HepG2 (cell line): ENCODE results near the gene HYCC2.

Source experiments
- CENPX ChIP-seq: sonication (generic); formaldehyde crosslinking; IDR thresholded peaks from 2 replicates; pipeline ENCODE4 v1.9.0; 2021; ENCODE audit warnings: mild to moderate bottlenecking, missing genetic modification reagents, moderate library complexity
- EP300 ChIP-seq, 3 experiments: sonication (generic) in 1 of 3; formaldehyde crosslinking in 1 of 3; IDR thresholded peaks; 2 replicates each; pipeline versions ENCODE4 v1.5.1 to v1.6.1; 2011 to 2020; ENCODE audit warnings: low read depth in 2 of 3, low read length in 2 of 3, borderline replicate concordance in 1 of 3, improper control_type of control experiment in 1 of 3, mild to moderate bottlenecking in 1 of 3, missing genetic modification reagents in 1 of 3, moderate library complexity in 1 of 3
- GATAD2A ChIP-seq: IDR thresholded peaks from 2 replicates; pipeline ENCODE4 v1.6.1; 2016
- MAX ChIP-seq: IDR thresholded peaks from 2 replicates; pipeline ENCODE4 v1.6.1; 2012; ENCODE audit warnings: inconsistent platforms
- MYC ChIP-seq: sonication (generic); formaldehyde crosslinking; IDR thresholded peaks from 2 replicates; pipeline ENCODE4 v1.9.0; 2021; ENCODE audit warnings: missing genetic modification reagents, borderline replicate concordance
- POLR2AphosphoS5 ChIP-seq: IDR thresholded peaks from 2 replicates; pipeline ENCODE4 v1.6.1; 2012; ENCODE audit warnings: low read depth, low read length
- RFX1 ChIP-seq: fragments of 450-650 bp; IDR thresholded peaks from 2 replicates; pipeline ENCODE4 v1.6.1; 2017
- RNF2 ChIP-seq: fragments of 450-650 bp; conservative IDR thresholded peaks from 2 replicates; pipeline ENCODE4 v1.6.1; 2016; ENCODE audit warnings: low read depth

- no peak for TF ChIP-seq POLR2AphosphoS5
- TF ChIP-seq EP300 (IDR thresholded peaks at IDR 0.05; ENCODE audit: low read depth in 2 of 2, low read length in 2 of 2) = no peak
- no peak for TF ChIP-seq EP300 (CRISPR knock-in tag; IDR thresholded peaks at IDR 0.05; ENCODE audit: borderline replicate concordance)
- TF ChIP-seq GATAD2A (CRISPR knock-in tag) = no peak
- no peak for TF ChIP-seq CENPX (CRISPR knock-in tag)
- no peak for TF ChIP-seq RNF2
- no peak for TF ChIP-seq MAX
- no peak for TF ChIP-seq RFX1
- TF ChIP-seq MYC (CRISPR knock-in tag) = no peak
These were observed 458 bp downstream of the HYCC2 start for GRCh38 chr2:201070948-201071478.
